Measurements from ENCODE around the gene ADCY5. TPM values are rescaled to one million over a fixed set of nuclear protein-coding genes. Genes with fewer than 3 reads are reported as not detected.
A peak's percentile ranks its signal among the peaks of the same experiment; 100 is the strongest.

ADCY5 gene
- total RNA-seq, 4 donors from 2014 or later: 119 to 251 (median 185) TPM

- 31 to 70% methylated on average over 2 to 3 of the region's 7 CpGs for WGBS, 2 donors (ENCODE audit: low coverage in 1 of 2)
- H3K4me1 ChIP-seq: peaks cover 12 to 100% (median 46%) of the 10 kb centered on the region in 3 donors
- no peaks in the 10 kb centered on the region for H3K27me3 ChIP-seq
- TF ChIP-seq CTCF (IDR thresholded peaks at IDR 0.05): no peak
- TF ChIP-seq POLR2AphosphoS5 (IDR thresholded peaks at IDR 0.05): peak; percentile 81
- no peaks in the 10 kb centered on the region for H3K36me3 ChIP-seq
- no peaks in the 10 kb centered on the region for H3K9me3 ChIP-seq
- peak overlapping the region in 1 of 2 donors; percentile 14 for H3K4me3 ChIP-seq
- H3K27ac ChIP-seq: peak overlapping the region; percentile 90 to 99 (median 92)
- peak; percentile 45 for ATAC-seq
Observed at GRCh38 chr3:123419850-123420297, 29.0 kb downstream of the ADCY5 start.

GRCh38 chr3:123419181-123419849 is 29.6 kb downstream of the ADCY5 start:
- H3K27ac ChIP-seq: peak overlapping the region; percentile 90 to 99 (median 92)

GRCh38 chr3:123416647-123417046 is 32.2 kb downstream of the ADCY5 start:
- no peak for ATAC-seq
- H3K27me3 ChIP-seq: no peaks in the 10 kb centered on the region
- no peaks in the 10 kb centered on the region for H3K36me3 ChIP-seq
- H3K4me1 ChIP-seq: peaks cover 10 to 100% (median 33%) of the 10 kb centered on the region in 3 donors
- H3K9me3 ChIP-seq: no peaks in the 10 kb centered on the region
- TF ChIP-seq POLR2A (IDR thresholded peaks at IDR 0.05) (no peak), POLR2AphosphoS5 (IDR thresholded peaks at IDR 0.05) (no peak), CTCF (IDR thresholded peaks at IDR 0.05) (no peak), EP300 (IDR thresholded peaks at IDR 0.05) (no peak)
- WGBS, 2 donors (ENCODE audit: low coverage in 1 of 2): 62 to 65% methylated on average over 4 to 5 of the region's 6 CpGs
- H3K27ac ChIP-seq: peak overlapping the region; percentile 90 to 99 (median 92)
- H3K4me3 ChIP-seq: peak overlapping the region in 1 of 2 donors; percentile 33

More at GRCh38 chr3:123419181-123419849, 29.6 kb downstream of the ADCY5 start:
- TF ChIP-seq EP300 (IDR thresholded peaks at IDR 0.05) (peak; percentile 31), POLR2AphosphoS5 (IDR thresholded peaks at IDR 0.05) (peak; percentile 27), POLR2A (IDR thresholded peaks at IDR 0.05) (no peak), CTCF (IDR thresholded peaks at IDR 0.05) (no peak)
- H3K27me3 ChIP-seq: no peaks in the 10 kb centered on the region
- H3K4me1 ChIP-seq: peaks cover 10 to 100% (median 42%) of the 10 kb centered on the region in 3 donors
- peak; percentile 31 for ATAC-seq
- no peaks in the 10 kb centered on the region for H3K36me3 ChIP-seq
- peak overlapping the region in 1 of 2 donors; percentile 14 for H3K4me3 ChIP-seq
- WGBS, 2 donors (ENCODE audit: low coverage in 1 of 2): 39 to 54% methylated on average over 17 to 18 of the region's 20 CpGs
- no peaks in the 10 kb centered on the region for H3K9me3 ChIP-seq

GRCh38 chr3:123416173-123416572 is 32.7 kb downstream of the ADCY5 start:
- peak; percentile 65 for ATAC-seq
- H3K4me3 ChIP-seq: peak overlapping the region in 1 of 2 donors; percentile 33
- H3K27me3 ChIP-seq: no peaks in the 10 kb centered on the region
- H3K36me3 ChIP-seq: no peaks in the 10 kb centered on the region
- no peaks in the 10 kb centered on the region for H3K9me3 ChIP-seq
- 33 to 49% methylated on average over 1 to 3 of the region's 4 CpGs for WGBS, 2 donors (ENCODE audit: low coverage in 1 of 2)
- H3K27ac ChIP-seq: peak overlapping the region; percentile 90 to 99 (median 92)
- no peak for TF ChIP-seq CTCF (IDR thresholded peaks at IDR 0.05)
- TF ChIP-seq POLR2AphosphoS5 (IDR thresholded peaks at IDR 0.05): peak; percentile 96
- no peak for TF ChIP-seq POLR2A (IDR thresholded peaks at IDR 0.05)
- TF ChIP-seq EP300 (IDR thresholded peaks at IDR 0.05): peak; percentile 78
- H3K4me1 ChIP-seq: peaks cover 10 to 100% (median 30%) of the 10 kb centered on the region in 3 donors
